ENCODE results near the gene KRT85.
A peak's percentile ranks its signal among the peaks of the same experiment; 100 is the strongest.

Gene KRT85

DNA sequence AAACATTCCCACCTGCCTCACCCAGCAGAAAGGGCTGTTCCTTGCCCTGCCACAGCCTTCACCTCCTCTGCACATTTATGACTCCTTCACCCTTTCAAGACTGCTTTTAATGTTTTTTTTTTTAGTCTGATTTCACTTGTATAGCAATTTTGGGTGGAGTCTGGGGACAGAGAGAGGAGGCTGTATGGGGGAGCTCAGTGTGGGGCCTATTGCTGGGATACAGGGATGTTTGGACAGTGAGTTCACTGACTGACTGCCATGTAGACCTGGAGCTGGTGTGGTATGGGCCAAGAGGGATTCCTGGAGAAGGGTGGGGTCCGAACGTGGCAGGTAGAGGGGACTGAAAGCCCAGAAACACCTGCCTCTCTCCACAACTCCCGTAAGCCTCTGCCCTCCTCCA is 1.9 kb upstream of the KRT85 start:
- H3K27ac ChIP-seq (ENCODE audit: extremely low read depth, low read depth, low read length) = no peak overlapping the region
- H3K9me3 ChIP-seq (ENCODE audit: control insufficient read depth, insufficient read depth, low read depth, low read length) = no peaks in the 10 kb centered on the region
- no peak overlapping the region for H3K4me3 ChIP-seq (ENCODE audit: low read depth, low read length)
- TF ChIP-seq GLIS1 (tag by site-specific recombination; IDR thresholded peaks at IDR 0.05) (peak; percentile 90), ZNF585B (tag by site-specific recombination; IDR thresholded peaks at IDR 0.05) (no peak)
- TF ChIP-seq, protein P1, sequence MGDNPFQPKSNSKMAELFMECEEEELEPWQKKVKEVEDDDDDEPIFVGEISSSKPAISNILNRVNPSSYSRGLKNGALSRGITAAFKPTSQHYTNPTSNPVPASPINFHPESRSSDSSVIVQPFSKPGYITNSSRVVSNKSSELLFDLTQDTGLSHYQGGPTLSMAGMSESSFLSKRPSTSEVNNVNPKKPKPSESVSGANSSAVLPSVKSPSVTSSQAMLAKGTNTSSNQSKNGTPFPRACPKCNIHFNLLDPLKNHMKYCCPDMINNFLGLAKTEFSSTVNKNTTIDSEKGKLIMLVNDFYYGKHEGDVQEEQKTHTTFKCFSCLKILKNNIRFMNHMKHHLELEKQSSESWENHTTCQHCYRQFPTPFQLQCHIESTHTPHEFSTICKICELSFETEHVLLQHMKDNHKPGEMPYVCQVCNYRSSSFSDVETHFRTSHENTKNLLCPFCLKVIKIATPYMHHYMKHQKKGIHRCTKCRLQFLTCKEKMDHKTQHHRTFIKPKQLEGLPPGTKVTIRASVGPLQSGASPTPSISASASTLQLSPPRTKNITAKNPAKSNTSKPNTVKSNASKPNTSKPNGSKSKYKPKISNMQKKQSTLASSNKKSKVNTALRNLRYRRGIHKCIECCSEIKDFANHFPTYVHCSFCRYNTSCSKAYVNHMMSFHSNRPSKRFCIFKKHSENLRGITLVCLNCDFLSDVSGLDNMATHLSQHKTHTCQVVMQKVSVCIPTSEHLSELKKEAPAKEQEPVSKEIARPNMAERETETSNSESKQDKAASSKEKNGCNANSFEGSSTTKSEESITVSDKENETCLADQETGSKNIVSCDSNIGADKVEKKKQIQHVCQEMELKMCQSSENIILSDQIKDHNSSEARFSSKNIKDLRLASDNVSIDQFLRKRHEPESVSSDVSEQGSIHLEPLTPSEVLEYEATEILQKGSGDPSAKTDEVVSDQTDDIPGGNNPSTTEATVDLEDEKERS (tag by site-specific recombination; IDR thresholded peaks at IDR 0.05) = no peak
- no peaks in the 10 kb centered on the region for H3K36me3 ChIP-seq (ENCODE audit: control insufficient read depth in 2 of 2, insufficient read depth in 1 of 2, low read length in 2 of 2)
- H3K4me1 ChIP-seq (ENCODE audit: control insufficient read depth, insufficient read depth, low read length) = no peaks in the 10 kb centered on the region
- ChIA-PET CTCF (interaction anchor here (0.5 to 10.0 kb wide), 13 partner anchors 9 to 617 kb away, joined by 3 to 200 read pairs (median 3); no protein-coding TSS in a partner anchor), POLR2A (interaction anchor here (0.7 kb wide), 1 partner anchor 217 kb away, joined by 4 read pairs; no protein-coding TSS in a partner anchor)

DNA sequence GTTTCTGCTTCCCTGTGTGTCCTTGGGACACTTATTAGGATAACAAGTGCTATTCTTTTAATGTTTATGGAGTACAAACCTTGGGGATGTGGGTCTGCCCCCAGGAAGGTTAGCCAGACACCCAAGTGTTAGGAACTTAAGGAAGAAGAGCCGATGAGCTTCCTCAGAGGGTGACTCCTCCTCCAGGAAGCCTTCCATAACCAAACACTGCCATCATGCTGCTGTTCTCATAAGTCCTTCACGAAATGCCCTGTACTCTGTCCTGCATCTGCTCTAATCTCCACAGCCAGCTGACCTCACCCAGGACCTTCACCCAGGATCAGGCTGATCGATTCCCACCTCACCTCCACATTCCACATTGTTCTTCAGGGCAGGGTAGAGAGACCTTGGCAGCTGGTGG is 1.2 kb upstream of the KRT85 start:
- H3K9me3 ChIP-seq (ENCODE audit: control insufficient read depth, insufficient read depth, low read depth, low read length) = no peaks in the 10 kb centered on the region
- CTCF ChIA-PET = interaction anchor here (0.5 to 10.0 kb wide), 11 partner anchors 12 to 531 kb away, joined by 3 to 200 read pairs (median 3); no protein-coding TSS in a partner anchor
- H3K4me3 ChIP-seq (ENCODE audit: low read depth, low read length) = no peak overlapping the region
- no peak overlapping the region for H3K27ac ChIP-seq (ENCODE audit: extremely low read depth, low read depth, low read length)
- no peaks in the 10 kb centered on the region for H3K4me1 ChIP-seq (ENCODE audit: control insufficient read depth, insufficient read depth, low read length)
- POLR2A ChIA-PET = no interaction called here
- H3K36me3 ChIP-seq (ENCODE audit: control insufficient read depth in 2 of 2, insufficient read depth in 1 of 2, low read length in 2 of 2) = no peaks in the 10 kb centered on the region
- no peak for TF ChIP-seq ZNF114 (tag by site-specific recombination; IDR thresholded peaks at IDR 0.05)
- no peak for TF ChIP-seq ZNF624 (tag by site-specific recombination; IDR thresholded peaks at IDR 0.05)
- no peak for TF ChIP-seq ZNF626 (tag by site-specific recombination; IDR thresholded peaks at IDR 0.05)
- TF ChIP-seq, protein P2, sequence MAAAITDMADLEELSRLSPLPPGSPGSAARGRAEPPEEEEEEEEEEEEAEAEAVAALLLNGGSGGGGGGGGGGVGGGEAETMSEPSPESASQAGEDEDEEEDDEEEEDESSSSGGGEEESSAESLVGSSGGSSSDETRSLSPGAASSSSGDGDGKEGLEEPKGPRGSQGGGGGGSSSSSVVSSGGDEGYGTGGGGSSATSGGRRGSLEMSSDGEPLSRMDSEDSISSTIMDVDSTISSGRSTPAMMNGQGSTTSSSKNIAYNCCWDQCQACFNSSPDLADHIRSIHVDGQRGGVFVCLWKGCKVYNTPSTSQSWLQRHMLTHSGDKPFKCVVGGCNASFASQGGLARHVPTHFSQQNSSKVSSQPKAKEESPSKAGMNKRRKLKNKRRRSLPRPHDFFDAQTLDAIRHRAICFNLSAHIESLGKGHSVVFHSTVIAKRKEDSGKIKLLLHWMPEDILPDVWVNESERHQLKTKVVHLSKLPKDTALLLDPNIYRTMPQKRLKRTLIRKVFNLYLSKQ (tag by site-specific recombination; IDR thresholded peaks at IDR 0.05; ENCODE audit: borderline replicate concordance) = no peak
- TF ChIP-seq GFI1B (tag by site-specific recombination; IDR thresholded peaks at IDR 0.05) = no peak
- no peak for TF ChIP-seq REPIN1 (tag by site-specific recombination; IDR thresholded peaks at IDR 0.05; ENCODE audit: low read depth)
- no peak for TF ChIP-seq SP7 (tag by site-specific recombination; IDR thresholded peaks at IDR 0.05)
- TF ChIP-seq, protein P3, sequence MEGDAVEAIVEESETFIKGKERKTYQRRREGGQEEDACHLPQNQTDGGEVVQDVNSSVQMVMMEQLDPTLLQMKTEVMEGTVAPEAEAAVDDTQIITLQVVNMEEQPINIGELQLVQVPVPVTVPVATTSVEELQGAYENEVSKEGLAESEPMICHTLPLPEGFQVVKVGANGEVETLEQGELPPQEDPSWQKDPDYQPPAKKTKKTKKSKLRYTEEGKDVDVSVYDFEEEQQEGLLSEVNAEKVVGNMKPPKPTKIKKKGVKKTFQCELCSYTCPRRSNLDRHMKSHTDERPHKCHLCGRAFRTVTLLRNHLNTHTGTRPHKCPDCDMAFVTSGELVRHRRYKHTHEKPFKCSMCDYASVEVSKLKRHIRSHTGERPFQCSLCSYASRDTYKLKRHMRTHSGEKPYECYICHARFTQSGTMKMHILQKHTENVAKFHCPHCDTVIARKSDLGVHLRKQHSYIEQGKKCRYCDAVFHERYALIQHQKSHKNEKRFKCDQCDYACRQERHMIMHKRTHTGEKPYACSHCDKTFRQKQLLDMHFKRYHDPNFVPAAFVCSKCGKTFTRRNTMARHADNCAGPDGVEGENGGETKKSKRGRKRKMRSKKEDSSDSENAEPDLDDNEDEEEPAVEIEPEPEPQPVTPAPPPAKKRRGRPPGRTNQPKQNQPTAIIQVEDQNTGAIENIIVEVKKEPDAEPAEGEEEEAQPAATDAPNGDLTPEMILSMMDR (tag by site-specific recombination; IDR thresholded peaks at IDR 0.05) = no peak
- TF ChIP-seq YY2 (tag by site-specific recombination; IDR thresholded peaks at IDR 0.05) = no peak
- TF ChIP-seq, protein P4, sequence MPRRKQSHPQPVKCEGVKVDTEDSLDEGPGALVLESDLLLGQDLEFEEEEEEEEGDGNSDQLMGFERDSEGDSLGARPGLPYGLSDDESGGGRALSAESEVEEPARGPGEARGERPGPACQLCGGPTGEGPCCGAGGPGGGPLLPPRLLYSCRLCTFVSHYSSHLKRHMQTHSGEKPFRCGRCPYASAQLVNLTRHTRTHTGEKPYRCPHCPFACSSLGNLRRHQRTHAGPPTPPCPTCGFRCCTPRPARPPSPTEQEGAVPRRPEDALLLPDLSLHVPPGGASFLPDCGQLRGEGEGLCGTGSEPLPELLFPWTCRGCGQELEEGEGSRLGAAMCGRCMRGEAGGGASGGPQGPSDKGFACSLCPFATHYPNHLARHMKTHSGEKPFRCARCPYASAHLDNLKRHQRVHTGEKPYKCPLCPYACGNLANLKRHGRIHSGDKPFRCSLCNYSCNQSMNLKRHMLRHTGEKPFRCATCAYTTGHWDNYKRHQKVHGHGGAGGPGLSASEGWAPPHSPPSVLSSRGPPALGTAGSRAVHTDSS (tag by site-specific recombination; IDR thresholded peaks at IDR 0.05) = no peak
- no peak for TF ChIP-seq ZNF830 (tag by site-specific recombination; IDR thresholded peaks at IDR 0.05; ENCODE audit: low read depth)
- TF ChIP-seq SCRT1 (tag by site-specific recombination; IDR thresholded peaks at IDR 0.05; ENCODE audit: borderline replicate concordance) = no peak
- no peak for TF ChIP-seq ZNF623 (tag by site-specific recombination; IDR thresholded peaks at IDR 0.05)
- no peak for TF ChIP-seq HOXC10 (CRISPR knock-in tag; IDR thresholded peaks at IDR 0.05)
- TF ChIP-seq, protein P5, sequence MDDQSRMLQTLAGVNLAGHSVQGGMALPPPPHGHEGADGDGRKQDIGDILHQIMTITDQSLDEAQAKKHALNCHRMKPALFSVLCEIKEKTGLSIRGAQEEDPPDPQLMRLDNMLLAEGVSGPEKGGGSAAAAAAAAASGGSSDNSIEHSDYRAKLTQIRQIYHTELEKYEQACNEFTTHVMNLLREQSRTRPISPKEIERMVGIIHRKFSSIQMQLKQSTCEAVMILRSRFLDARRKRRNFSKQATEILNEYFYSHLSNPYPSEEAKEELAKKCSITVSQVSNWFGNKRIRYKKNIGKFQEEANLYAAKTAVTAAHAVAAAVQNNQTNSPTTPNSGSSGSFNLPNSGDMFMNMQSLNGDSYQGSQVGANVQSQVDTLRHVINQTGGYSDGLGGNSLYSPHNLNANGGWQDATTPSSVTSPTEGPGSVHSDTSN (CRISPR knock-in tag; IDR thresholded peaks at IDR 0.05) = no peak
- TF ChIP-seq ZNF248 (tag by site-specific recombination; IDR thresholded peaks at IDR 0.05) = no peak
